Parathyroid adenoma (tissue), 2 donors: ENCODE results near the gene CYGB.
"Not testable (repeated sequence)": the region's sequence is repeated elsewhere in the genome, so short reads cannot be mapped to it uniquely, and the experiment has no call there.

Source experiments
- H2AFZ ChIP-seq: fragments of 300-600 bp; sonication (generic); one replicate; pipeline ENCODE4 v1.7.0; 2017; ENCODE audit warnings: antibody characterized with exemption, mild to moderate bottlenecking
- H3K27ac ChIP-seq: fragments of 300-600 bp; sonication (generic); one replicate; pipeline ENCODE4 v1.7.0; 2017
- H3K27me3 ChIP-seq: fragments of 300-600 bp; sonication (generic); one replicate; pipeline ENCODE4 v1.7.0; 2017; ENCODE audit warnings: low read length; ENCODE audit not compliant: control insufficient read depth, insufficient read depth
- H3K36me3 ChIP-seq: fragments of 300-600 bp; sonication (generic); one replicate; pipeline ENCODE4 v1.7.0; 2017; ENCODE audit warnings: low read length; ENCODE audit not compliant: control insufficient read depth, insufficient read depth
- H3K4me1 ChIP-seq: fragments of 300-600 bp; sonication (generic); one replicate; pipeline ENCODE4 v1.7.0; 2017; ENCODE audit warnings: control low read depth
- H3K4me2 ChIP-seq: fragments of 300-600 bp; sonication (generic); one replicate; pipeline ENCODE4 v1.7.0; 2017; ENCODE audit warnings: low read length
- H3K4me3 ChIP-seq: fragments of 300-600 bp; sonication (generic); one replicate; pipeline ENCODE4 v1.7.0; 2017; ENCODE audit warnings: low read depth, low read length
- H3K79me2 ChIP-seq: fragments of 300-600 bp; sonication (generic); one replicate; pipeline ENCODE4 v1.7.0; 2017; ENCODE audit warnings: control low read depth
- H3K9ac ChIP-seq: fragments of 300-600 bp; sonication (generic); one replicate; pipeline ENCODE4 v1.7.0; 2017; ENCODE audit warnings: mild to moderate bottlenecking
- H3K9me3 ChIP-seq: fragments of 300-600 bp; sonication (generic); one replicate; pipeline ENCODE4 v1.7.0; 2017; ENCODE audit warnings: low read length; ENCODE audit not compliant: control insufficient read depth
- CTCF ChIP-seq: fragments of 300-600 bp; sonication (generic); IDR thresholded peaks from one replicate; pipeline ENCODE4 v1.7.0; 2017; ENCODE audit warnings: antibody characterized with exemption, mild to moderate bottlenecking
- donor health status: primary hyperparathyroidism.

Gene CYGB

GRCh38 chr17:76565728-76566612 is 28.5 kb upstream of the CYGB start:
- Histone ChIP-seq H3K27ac (no peak overlapping the region), H3K36me3 (no peaks in the 10 kb centered on the region), H3K4me3 (no peak overlapping the region), H2AFZ (no peak overlapping the region), H3K4me2 (no peak overlapping the region), H3K9me3 (no peaks in the 10 kb centered on the region), H3K4me1 (peaks cover 5% of the 10 kb centered on the region), H3K27me3 (no peaks in the 10 kb centered on the region), H3K9ac (no peak overlapping the region), H3K79me2 (no peaks in the 10 kb centered on the region)
- no peak for TF ChIP-seq CTCF

GRCh38 chr17:76564991-76565727 is 27.6 kb upstream of the CYGB start:
- H3K4me1 ChIP-seq, H3K27me3 ChIP-seq, H3K9ac ChIP-seq: not testable (repeated sequence)

GRCh38 chr17:76563359-76563758 is 25.9 kb upstream of the CYGB start:
- not testable (repeated sequence) for H3K4me1 ChIP-seq, H2AFZ ChIP-seq, H3K27me3 ChIP-seq, H3K9me3 ChIP-seq, H3K36me3 ChIP-seq, H3K9ac ChIP-seq, H3K27ac ChIP-seq, H3K4me3 ChIP-seq, H3K4me2 ChIP-seq
- H3K79me2 ChIP-seq: peaks cover 20% of the 10 kb centered on the region

More at GRCh38 chr17:76564991-76565727, 27.6 kb upstream of the CYGB start:
- H3K79me2 ChIP-seq, H3K36me3 ChIP-seq, H2AFZ ChIP-seq, H3K4me2 ChIP-seq, H3K9me3 ChIP-seq, H3K27ac ChIP-seq, H3K4me3 ChIP-seq: not testable (repeated sequence)

- H3K4me1 ChIP-seq: peaks cover 2% of the 10 kb centered on the region
- no peaks in the 10 kb centered on the region for H3K36me3 ChIP-seq
- no peak overlapping the region for H2AFZ ChIP-seq
- no peak overlapping the region for H3K4me2 ChIP-seq
- H3K79me2 ChIP-seq: peaks cover 20% of the 10 kb centered on the region
- no peak for TF ChIP-seq CTCF
- H3K27me3 ChIP-seq: no peaks in the 10 kb centered on the region
- H3K9ac ChIP-seq: no peak overlapping the region
- H3K4me3 ChIP-seq: no peak overlapping the region
- H3K27ac ChIP-seq: no peak overlapping the region
- H3K9me3 ChIP-seq: no peaks in the 10 kb centered on the region
These were observed 25.2 kb upstream of the CYGB start for GRCh38 chr17:76562734-76563148.

GRCh38 chr17:76561799-76562268 is 24.3 kb upstream of the CYGB start:
- H3K27ac ChIP-seq: no peak overlapping the region
- no peak overlapping the region for H3K4me2 ChIP-seq
- no peaks in the 10 kb centered on the region for H3K27me3 ChIP-seq
- no peaks in the 10 kb centered on the region for H3K4me1 ChIP-seq
- H3K9me3 ChIP-seq: no peaks in the 10 kb centered on the region
- H2AFZ ChIP-seq: no peak overlapping the region
- H3K9ac ChIP-seq: no peak overlapping the region
- TF ChIP-seq CTCF: no peak
- H3K36me3 ChIP-seq: no peaks in the 10 kb centered on the region
- H3K4me3 ChIP-seq: no peak overlapping the region
- H3K79me2 ChIP-seq: peaks cover 20% of the 10 kb centered on the region
